MV-4-11 (cell line): ENCODE data around the gene ZNF644.
A peak's percentile ranks its signal among the peaks of the same experiment; 100 is the strongest.
"Not testable (repeated sequence)": the region's sequence is repeated elsewhere in the genome, so short reads cannot be mapped to it uniquely, and the experiment has no call there.

Source experiments
- DNase-seq: peaks from one replicate; lab custom pipeline; 2025; lab: John Stamatoyannopoulos, UW

ZNF644 gene

GRCh38 chr1:90925928-90926869 lies 95.6 kb downstream of the ZNF644 start:
- DNase-seq: peak; percentile 64

GRCh38 chr1:90924982-90925381 lies 96.9 kb downstream of the ZNF644 start:
- no peak for DNase-seq

- DNase-seq: no peak
Observed at GRCh38 chr1:90922996-90923395, 98.8 kb downstream of the ZNF644 start.

DNA sequence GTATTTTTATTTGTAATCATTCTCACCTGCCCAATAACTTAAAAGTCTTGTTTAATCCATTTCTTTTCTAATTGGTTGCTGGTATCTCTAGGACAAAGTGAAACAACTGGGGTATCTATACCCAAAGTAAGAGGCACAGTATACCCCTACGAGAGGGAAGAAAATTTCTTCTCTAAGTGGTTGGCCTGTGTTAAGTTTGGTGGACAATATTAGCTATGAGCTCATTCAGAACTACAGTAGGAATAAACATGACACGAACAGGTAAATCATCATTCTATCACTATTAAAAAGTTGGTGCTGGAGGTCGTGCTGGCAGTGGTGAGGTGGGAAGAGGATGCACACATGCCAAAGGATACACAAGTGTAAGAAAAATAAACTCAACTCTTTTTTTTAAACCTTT lies 99.6 kb downstream of the ZNF644 start:
- DNase-seq: no peak

GRCh38 chr1:90919900-90920299 lies 101.9 kb downstream of the ZNF644 start:
- DNase-seq: no peak

DNA sequence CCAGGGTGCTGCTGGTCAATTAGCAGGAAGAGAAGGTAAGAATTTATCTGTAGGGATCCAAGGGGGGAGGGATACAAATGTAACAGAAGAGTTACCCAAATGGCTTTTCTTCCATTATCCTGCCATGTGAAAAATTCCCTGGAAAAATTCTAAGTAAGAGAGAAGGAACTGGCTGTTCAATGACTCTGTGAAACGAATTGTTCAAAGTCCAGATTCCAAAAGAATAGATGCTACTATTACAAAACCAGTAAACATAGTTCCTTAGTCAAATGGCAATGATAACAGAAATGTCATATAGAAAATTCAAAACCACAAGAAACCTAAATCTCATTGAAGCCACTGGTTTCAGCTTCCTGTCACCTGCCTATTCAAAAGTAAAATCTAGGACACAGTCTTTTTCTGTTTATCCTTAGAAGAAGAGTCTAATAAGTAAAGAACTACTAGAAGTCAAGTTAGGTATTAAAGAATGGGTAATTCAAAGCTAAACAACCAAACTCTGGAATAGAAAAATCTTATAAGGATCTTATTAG lies 102.6 kb downstream of the ZNF644 start:
- DNase-seq: no peak

- DNase-seq: no peak
Observed at GRCh38 chr1:90911353-90911752, 110.5 kb downstream of the ZNF644 start.

DNA sequence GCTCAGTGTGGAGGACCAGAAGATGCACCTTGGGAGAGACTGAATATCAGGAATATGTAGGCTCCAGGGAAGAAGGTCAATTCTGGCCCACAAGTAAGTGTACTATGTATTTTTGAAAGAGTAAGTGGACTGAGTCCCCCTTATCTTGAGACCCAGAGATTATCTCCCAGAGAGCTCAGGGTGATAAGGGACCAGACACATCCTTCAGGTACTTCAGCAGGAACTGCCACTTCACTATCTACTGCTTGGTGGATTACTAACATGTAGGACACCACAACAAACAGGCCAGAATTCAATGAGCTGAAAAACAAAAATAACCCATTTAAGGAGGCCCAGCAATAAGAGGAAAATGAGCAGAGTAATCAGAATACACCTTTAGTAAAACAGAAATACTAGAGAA lies 119.2 kb downstream of the ZNF644 start:
- DNase-seq: no peak

GRCh38 chr1:90899263-90899662 lies 122.6 kb downstream of the ZNF644 start:
- no peak for DNase-seq

DNA sequence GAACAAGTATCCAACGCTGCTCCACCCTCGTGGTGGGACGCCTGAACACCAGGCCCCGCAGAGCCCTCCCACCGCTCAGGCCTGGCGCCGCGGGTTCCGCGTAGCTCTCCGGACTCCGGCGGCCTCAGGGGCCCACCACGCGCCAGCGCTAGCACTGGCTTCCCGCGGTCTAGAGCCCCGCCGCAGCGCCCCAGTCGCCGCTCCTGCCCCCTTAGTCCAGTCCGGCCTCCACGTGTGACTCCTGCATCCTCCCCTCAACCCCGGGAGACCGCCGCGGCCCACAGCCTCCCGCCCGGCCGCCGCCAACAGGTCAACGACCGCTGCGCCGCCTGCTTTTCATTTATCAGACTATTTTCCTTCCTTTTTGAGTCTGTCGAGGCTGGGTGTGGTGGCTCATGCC lies 128.2 kb downstream of the ZNF644 start:
- not testable (repeated sequence) for DNase-seq

GRCh38 chr1:90892884-90893283 lies 129.0 kb downstream of the ZNF644 start:
- DNase-seq: not testable (repeated sequence)

DNA sequence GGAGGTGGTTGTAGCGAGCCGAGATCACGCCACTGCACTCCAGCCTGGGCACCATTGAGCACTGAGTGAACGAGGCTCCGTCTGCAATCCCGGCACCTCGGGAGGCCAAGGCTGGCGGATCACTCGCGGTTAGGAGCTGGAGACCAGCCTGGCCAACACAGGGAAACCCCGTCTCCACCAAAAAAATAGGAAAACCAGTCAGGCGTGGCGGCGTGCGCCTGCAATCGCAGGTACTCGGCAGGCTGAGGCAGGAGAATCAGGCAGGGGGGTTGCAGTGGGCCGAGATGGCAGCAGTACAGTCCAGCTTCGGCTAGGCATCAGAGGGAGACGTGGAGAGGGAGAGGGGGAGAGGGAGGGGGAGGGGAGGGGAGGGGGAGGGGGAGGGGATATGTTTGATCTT lies 129.6 kb downstream of the ZNF644 start:
- DNase-seq: not testable (repeated sequence)

GRCh38 chr1:90891756-90892155 lies 130.1 kb downstream of the ZNF644 start:
- DNase-seq: not testable (repeated sequence)

GRCh38 chr1:90882221-90882620 lies 139.6 kb downstream of the ZNF644 start:
- DNase-seq: no peak

- DNase-seq: no peak
Observed at GRCh38 chr1:90881034-90881433, 140.8 kb downstream of the ZNF644 start.

DNA sequence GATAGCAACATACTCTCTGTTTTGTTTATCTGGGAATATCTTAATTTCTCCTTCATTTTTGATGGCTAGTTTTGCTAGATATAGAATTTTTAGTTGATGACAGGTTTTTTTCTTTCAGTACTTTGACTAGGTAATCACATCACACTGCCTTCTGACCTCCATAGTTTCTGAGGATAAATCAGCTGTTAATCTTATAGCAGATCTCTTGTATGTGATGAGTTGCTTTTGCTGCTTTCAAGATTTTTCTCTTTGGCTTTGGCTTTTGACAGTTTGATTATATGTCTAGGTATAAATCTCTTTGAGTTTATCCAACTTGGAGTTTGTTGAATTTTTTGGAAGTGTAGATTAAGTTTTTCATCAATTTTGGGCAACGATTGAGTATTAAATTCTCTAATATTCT lies 142.6 kb downstream of the ZNF644 start:
- DNase-seq: peak; percentile 36

GRCh38 chr1:90876101-90876500 lies 145.7 kb downstream of the ZNF644 start:
- DNase-seq: no peak
